ENCODE data around the gene SCN3A.

The SCN3A gene

DNA sequence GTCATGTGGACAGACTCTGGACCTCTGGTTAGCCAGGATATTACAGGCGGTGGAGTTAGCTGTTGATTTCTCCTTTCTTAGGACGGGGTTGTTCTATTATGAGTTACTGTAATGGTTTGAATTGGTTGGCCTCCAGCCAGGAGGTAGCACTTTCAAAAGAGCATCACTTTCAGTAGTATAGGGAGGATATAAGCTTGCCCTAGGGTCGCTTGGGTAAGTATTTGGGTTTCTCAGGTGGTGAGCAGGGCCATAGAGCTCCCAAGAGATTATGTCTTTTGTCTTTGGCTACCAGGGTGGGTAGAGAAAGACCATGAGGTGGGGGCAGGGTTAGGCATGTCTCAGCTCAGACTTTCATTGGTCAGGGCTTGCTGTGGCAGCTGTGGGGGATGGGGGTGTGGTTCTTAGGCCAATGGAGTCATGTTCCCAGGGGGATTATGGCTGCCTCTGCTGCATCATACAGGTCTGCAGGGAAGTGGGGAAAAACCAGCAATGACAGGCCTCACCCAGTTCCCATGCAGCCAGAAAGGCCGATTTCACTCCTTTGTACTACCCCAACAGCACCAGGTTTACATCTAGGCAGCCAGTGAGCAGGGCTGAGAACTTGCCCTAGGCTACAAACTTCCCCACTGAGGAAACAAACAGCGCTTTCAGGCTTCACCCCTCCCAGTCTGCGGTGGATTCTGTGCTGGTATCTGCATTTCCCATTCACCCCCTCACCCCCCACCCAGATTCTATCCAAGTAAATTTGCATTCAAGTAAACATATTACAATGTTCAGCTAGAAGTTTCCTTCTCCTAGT is 159.1 kb downstream of the SCN3A start:
- no peak for DNase-seq
